K562 (cell line): Measurements from ENCODE around the gene ALG14. TPM values are rescaled to one million over a fixed set of nuclear protein-coding genes. Genes with fewer than 3 reads are reported as not detected.

Experiments used
- EHMT2 ChIP-seq: fragments of 450-650 bp; IDR thresholded peaks from 2 replicates; pipeline ENCODE4 v1.6.1; 2018; ENCODE audit warnings: antibody characterized with exemption
- ELF1 ChIP-seq: fragments of 200-800 bp; sonication (Bioruptor generic); IDR thresholded peaks from 2 replicates; pipeline ENCODE4 v1.6.1; 2016; ENCODE audit warnings: missing genetic modification characterization, missing compliant biosample characterization
- GABPB1 ChIP-seq: sonication (generic); formaldehyde crosslinking; IDR thresholded peaks from 2 replicates; pipeline ENCODE4 v1.8.0; 2022; ENCODE audit warnings: mild to moderate bottlenecking, missing genetic modification reagents
- IFI16 ChIP-seq: fragments of 250-450 bp; sonication (Bioruptor Pico); IDR thresholded peaks from 2 replicates; pipeline ENCODE4 v2.1.2; 2022; ENCODE audit warnings: mild to moderate bottlenecking, inconsistent platforms
- KAT7 ChIP-seq: sonication (generic); formaldehyde crosslinking; IDR thresholded peaks from 2 replicates; pipeline ENCODE4 v1.8.0; 2022; ENCODE audit warnings: missing genetic modification reagents, mild to moderate bottlenecking, borderline replicate concordance
- NFE2 ChIP-seq: IDR thresholded peaks from 2 replicates; pipeline ENCODE4 v1.6.1; 2014; ENCODE audit warnings: antibody characterized with exemption, low read depth
- RBM14 ChIP-seq: fragments of 200-400 bp; formaldehyde crosslinking; IDR thresholded peaks from 2 replicates; pipeline ENCODE4 v1.6.1; 2018; ENCODE audit warnings: low read depth, mild to moderate bottlenecking, low read length, moderate library complexity, borderline replicate concordance; ENCODE audit not compliant: insufficient read depth
- RBM17 ChIP-seq: fragments of 200-400 bp; formaldehyde crosslinking; IDR thresholded peaks from 2 replicates; pipeline ENCODE4 v1.6.1; 2017; ENCODE audit warnings: low read depth, mild to moderate bottlenecking, low read length, borderline replicate concordance
- RUNX1 ChIP-seq: sonication (generic); IDR thresholded peaks from 2 replicates; pipeline ENCODE4 v1.6.1; 2016; ENCODE audit warnings: antibody characterized with exemption, low read depth
- SAP30 ChIP-seq: fragments of 200-600 bp; sonication (generic); IDR thresholded peaks from 2 replicates; pipeline ENCODE4 v1.6.1; 2012; ENCODE audit warnings: borderline replicate concordance, low read depth, mild to moderate bottlenecking, moderate library complexity, low read length, control low read depth, inconsistent platforms; ENCODE audit not compliant: insufficient read depth, poor library complexity, severe bottlenecking
- TAF1 ChIP-seq: IDR thresholded peaks from 2 replicates; pipeline ENCODE4 v1.6.1; 2011; ENCODE audit warnings: mild to moderate bottlenecking, low read length, moderate library complexity; ENCODE audit not compliant: insufficient read depth, control insufficient read depth, severe bottlenecking; ENCODE audit errors: extremely low read depth
- TAF7 ChIP-seq: fragments of 450-650 bp; IDR thresholded peaks from 2 replicates; pipeline ENCODE4 v1.6.1; 2016; ENCODE audit warnings: missing genetic modification characterization, missing compliant biosample characterization
- ZFX ChIP-seq: sonication (generic); formaldehyde crosslinking; IDR thresholded peaks from 2 replicates; pipeline ENCODE4 v1.8.0; 2022; ENCODE audit warnings: mild to moderate bottlenecking, missing genetic modification reagents, moderate library complexity
- ZNF146 ChIP-seq: IDR thresholded peaks from one replicate; pipeline ENCODE4 v1.6.1; 2018; ENCODE audit warnings: missing compliant biosample characterization; ENCODE audit not compliant: unreplicated experiment
- ZNF41 ChIP-seq: fragments of 250-450 bp; sonication (Bioruptor Pico); conservative IDR thresholded peaks from 2 replicates; pipeline ENCODE4 v1.4.0; 2020; ENCODE audit warnings: mild to moderate bottlenecking
- ZNF561 ChIP-seq: fragments of 450-650 bp; formaldehyde crosslinking; conservative IDR thresholded peaks from 2 replicates; pipeline ENCODE4 v1.4.0; 2020; ENCODE audit warnings: mild to moderate bottlenecking, moderate library complexity
- ZNF778 ChIP-seq: fragments of 450-650 bp; formaldehyde crosslinking; IDR thresholded peaks from 2 replicates; pipeline ENCODE4 v1.4.0; 2020; ENCODE audit warnings: mild to moderate bottlenecking, moderate library complexity
- polyA plus RNA-seq, 8 experiments: library from polyadenylated mRNA; depleted of rRNA in 4 of 8; stranded (reverse) in 5 of 8; unstranded in 3 of 8; fragments of >200 nt; fragmentation: Nextera tagmentation in 2 of 8; fragmentation: Illumina TruSeq in 1 of 8; extraction: Ambion mirVana in 2 of 8; extraction: Trizol in 1 of 8; gene quantifications; 2 replicates each; pipeline versions ENCODE4 v1.2.1 to v1.2.3, GENCODE V29; 2011 to 2014; ENCODE audit warnings: inconsistent platforms in 1 of 8, missing spikeins in 1 of 8
- total RNA-seq, 7 experiments: library from RNA; depleted of rRNA in 6 of 7; stranded (reverse); fragments of >200 nt in 6 of 7; fragmentation: Illumina TruSeq in 2 of 7; extraction: Trizol in 2 of 7; gene quantifications; 2 replicates each; pipeline versions ENCODE4 v1.2.1 to v1.2.3, GENCODE V29; 2011 to 2021; ENCODE audit warnings: low replicate concordance in 1 of 7
- TF ChIP-seq, protein P1 (sequence below): fragments of 450-650 bp; formaldehyde crosslinking; IDR thresholded peaks from 2 replicates; pipeline ENCODE4 v1.4.0; 2020; ENCODE audit warnings: mild to moderate bottlenecking, moderate library complexity
- TF ChIP-seq, protein P2 (sequence below): fragments of 450-650 bp; formaldehyde crosslinking; IDR thresholded peaks from 2 replicates; pipeline ENCODE4 v1.4.0; 2020; ENCODE audit warnings: mild to moderate bottlenecking, moderate library complexity
- TF ChIP-seq, protein P3 (sequence below), 2 experiments: IDR thresholded peaks in 1 of 2; conservative IDR thresholded peaks in 1 of 2; 2 replicates each; pipeline ENCODE4 v1.6.1; 2016; ENCODE audit warnings: low read depth in 2 of 2, mild to moderate bottlenecking in 1 of 2, missing compliant biosample characterization in 1 of 2, missing genetic modification characterization in 1 of 2, moderate library complexity in 1 of 2
- TF ChIP-seq, protein P4 (sequence below), 2 experiments: fragments of 450-650 bp; IDR thresholded peaks; 2 replicates each; pipeline ENCODE4 v1.6.1; 2016

ALG14 gene
- total and polyA plus RNA-seq, 9 of the 15 experiments (the other 6 are each of a cell fraction or from before 2014, with no cell fraction given): 2.8 to 16.2 (median 4.9) TPM

DNA sequence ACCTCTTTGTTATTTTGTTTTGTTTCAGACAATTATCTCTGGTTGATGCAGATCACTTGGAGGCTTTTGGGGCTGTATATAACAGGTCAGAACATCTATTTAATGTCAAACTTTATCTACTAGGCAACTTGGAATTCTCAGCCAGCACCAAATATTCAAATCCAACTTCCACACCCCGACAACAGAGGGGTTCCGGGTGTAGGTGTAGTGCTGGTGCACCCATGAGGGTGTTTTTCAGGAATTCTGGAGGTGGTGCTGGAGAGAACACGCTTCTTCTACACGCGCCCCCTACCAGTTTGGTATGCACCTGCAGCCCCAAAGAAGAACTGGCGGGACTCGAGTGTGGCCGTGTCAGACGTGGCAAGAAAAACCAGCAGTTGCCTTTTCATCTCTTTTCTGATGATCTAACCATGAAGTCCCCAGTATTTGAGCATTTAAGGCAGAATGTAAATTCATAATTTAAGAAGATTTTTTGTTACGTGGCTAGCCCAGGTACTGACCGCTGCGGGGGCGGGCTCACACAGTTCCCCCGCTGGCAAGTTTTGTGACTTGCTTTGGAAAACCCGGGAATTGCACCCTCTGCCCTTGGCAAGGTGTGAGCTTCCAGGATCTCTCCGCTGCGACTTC is 43.9 kb upstream of the ALG14 start (continued):
- TF ChIP-seq RBM17 (no peak), ELF1 (tag) (no peak), ZNF146 (CRISPR knock-in tag) (no peak), KAT7 (CRISPR knock-in tag) (0 out of 2 replicates have a peak, but pooled peaks have one; percentile 31), RBM14 (no peak), RUNX1 (no peak), ZFX (CRISPR knock-in tag) (no peak), TAF7 (tag) (no peak), TAF1 (peak; percentile 28), ZNF41 (no peak), EHMT2 (no peak), IFI16 (CRISPR knock-in tag) (no peak), ZNF778 (CRISPR knock-in tag) (no peak), SAP30 (no peak), ZNF561 (no peak), NFE2 (no peak), GABPB1 (0 out of 2 replicates have a peak, but pooled peaks have one; percentile 48)
- TF ChIP-seq, protein P1, sequence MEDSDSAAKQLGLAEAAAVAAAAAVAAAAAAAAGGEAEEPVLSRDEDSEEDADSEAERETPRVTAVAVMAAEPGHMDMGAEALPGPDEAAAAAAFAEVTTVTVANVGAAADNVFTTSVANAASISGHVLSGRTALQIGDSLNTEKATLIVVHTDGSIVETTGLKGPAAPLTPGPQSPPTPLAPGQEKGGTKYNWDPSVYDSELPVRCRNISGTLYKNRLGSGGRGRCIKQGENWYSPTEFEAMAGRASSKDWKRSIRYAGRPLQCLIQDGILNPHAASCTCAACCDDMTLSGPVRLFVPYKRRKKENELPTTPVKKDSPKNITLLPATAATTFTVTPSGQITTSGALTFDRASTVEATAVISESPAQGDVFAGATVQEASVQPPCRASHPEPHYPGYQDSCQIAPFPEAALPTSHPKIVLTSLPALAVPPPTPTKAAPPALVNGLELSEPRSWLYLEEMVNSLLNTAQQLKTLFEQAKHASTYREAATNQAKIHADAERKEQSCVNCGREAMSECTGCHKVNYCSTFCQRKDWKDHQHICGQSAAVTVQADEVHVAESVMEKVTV (CRISPR knock-in tag): no peak
- TF ChIP-seq, protein P2, sequence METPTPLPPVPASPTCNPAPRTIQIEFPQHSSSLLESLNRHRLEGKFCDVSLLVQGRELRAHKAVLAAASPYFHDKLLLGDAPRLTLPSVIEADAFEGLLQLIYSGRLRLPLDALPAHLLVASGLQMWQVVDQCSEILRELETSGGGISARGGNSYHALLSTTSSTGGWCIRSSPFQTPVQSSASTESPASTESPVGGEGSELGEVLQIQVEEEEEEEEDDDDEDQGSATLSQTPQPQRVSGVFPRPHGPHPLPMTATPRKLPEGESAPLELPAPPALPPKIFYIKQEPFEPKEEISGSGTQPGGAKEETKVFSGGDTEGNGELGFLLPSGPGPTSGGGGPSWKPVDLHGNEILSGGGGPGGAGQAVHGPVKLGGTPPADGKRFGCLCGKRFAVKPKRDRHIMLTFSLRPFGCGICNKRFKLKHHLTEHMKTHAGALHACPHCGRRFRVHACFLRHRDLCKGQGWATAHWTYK: no peak
- TF ChIP-seq, protein P3, sequence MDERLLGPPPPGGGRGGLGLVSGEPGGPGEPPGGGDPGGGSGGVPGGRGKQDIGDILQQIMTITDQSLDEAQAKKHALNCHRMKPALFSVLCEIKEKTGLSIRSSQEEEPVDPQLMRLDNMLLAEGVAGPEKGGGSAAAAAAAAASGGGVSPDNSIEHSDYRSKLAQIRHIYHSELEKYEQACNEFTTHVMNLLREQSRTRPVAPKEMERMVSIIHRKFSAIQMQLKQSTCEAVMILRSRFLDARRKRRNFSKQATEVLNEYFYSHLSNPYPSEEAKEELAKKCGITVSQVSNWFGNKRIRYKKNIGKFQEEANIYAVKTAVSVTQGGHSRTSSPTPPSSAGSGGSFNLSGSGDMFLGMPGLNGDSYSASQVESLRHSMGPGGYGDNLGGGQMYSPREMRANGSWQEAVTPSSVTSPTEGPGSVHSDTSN (CRISPR knock-in tag; IDR thresholded peaks at IDR 0.05; ENCODE audit: low read depth): no peak
- TF ChIP-seq, protein P3 (tag; conservative IDR thresholded peaks at IDR 0.05; ENCODE audit: low read depth): no peak
- TF ChIP-seq, protein P4, sequence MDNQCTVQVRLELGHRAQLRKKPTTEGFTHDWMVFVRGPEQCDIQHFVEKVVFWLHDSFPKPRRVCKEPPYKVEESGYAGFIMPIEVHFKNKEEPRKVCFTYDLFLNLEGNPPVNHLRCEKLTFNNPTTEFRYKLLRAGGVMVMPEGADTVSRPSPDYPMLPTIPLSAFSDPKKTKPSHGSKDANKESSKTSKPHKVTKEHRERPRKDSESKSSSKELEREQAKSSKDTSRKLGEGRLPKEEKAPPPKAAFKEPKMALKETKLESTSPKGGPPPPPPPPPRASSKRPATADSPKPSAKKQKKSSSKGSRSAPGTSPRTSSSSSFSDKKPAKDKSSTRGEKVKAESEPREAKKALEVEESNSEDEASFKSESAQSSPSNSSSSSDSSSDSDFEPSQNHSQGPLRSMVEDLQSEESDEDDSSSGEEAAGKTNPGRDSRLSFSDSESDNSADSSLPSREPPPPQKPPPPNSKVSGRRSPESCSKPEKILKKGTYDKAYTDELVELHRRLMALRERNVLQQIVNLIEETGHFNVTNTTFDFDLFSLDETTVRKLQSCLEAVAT (IDR thresholded peaks at IDR 0.05): no peak
